ENCODE measurements around the gene NRP1. TPM values are rescaled to one million over a fixed set of nuclear protein-coding genes. Genes with fewer than 3 reads are reported as not detected.
"Not testable (repeated sequence)": the region's sequence is repeated elsewhere in the genome, so short reads cannot be mapped to it uniquely, and the experiment has no call there.

The NRP1 gene
- total RNA-seq, 1 donor from 2014 or later, result 178 TPM

- DNase-seq, result no peak
Observed at GRCh38 chr10:33315891-33316290, 18.6 kb downstream of the NRP1 start.

- peak; percentile 76 for DNase-seq
Observed at GRCh38 chr10:33314811-33315561, 19.5 kb downstream of the NRP1 start.

- no peak for DNase-seq
Observed at GRCh38 chr10:33311640-33312039, 22.8 kb downstream of the NRP1 start.

GRCh38 chr10:33310853-33311252 is 23.6 kb downstream of the NRP1 start:
- DNase-seq, result no peak

- peak; percentile 50 for DNase-seq
Observed at GRCh38 chr10:33309406-33309805, 25.1 kb downstream of the NRP1 start.

- DNase-seq, result no peak
Observed at GRCh38 chr10:33307835-33308234, 26.6 kb downstream of the NRP1 start.

GRCh38 chr10:33306701-33307519 is 27.6 kb downstream of the NRP1 start:
- peak; percentile 65 for DNase-seq

- peak; percentile 41 for DNase-seq
Observed at GRCh38 chr10:33306126-33306525, 28.3 kb downstream of the NRP1 start.

GRCh38 chr10:33304423-33305225 is 29.8 kb downstream of the NRP1 start:
- no peak for DNase-seq

- no peak for DNase-seq
Observed at GRCh38 chr10:33303988-33304387, 30.5 kb downstream of the NRP1 start.

- peak; percentile 74 for DNase-seq
Observed at GRCh38 chr10:33302208-33302829, 32.1 kb downstream of the NRP1 start.

- no peak for DNase-seq
Observed at GRCh38 chr10:33301097-33301789, 33.2 kb downstream of the NRP1 start.

- not testable (repeated sequence) for DNase-seq
Observed at GRCh38 chr10:33300544-33300943, 33.9 kb downstream of the NRP1 start.

GRCh38 chr10:33298893-33299292 is 35.6 kb downstream of the NRP1 start:
- no peak for DNase-seq

- no peak for DNase-seq
Observed at GRCh38 chr10:33298110-33298509, 36.4 kb downstream of the NRP1 start.

- no peak for DNase-seq
Observed at GRCh38 chr10:33295851-33296250, 38.6 kb downstream of the NRP1 start.

GRCh38 chr10:33293531-33294170 is 40.8 kb downstream of the NRP1 start:
- no peak for DNase-seq

- no peak for DNase-seq
Observed at GRCh38 chr10:33293076-33293475, 41.4 kb downstream of the NRP1 start.

- DNase-seq, result no peak
Observed at GRCh38 chr10:33291053-33291592, 43.3 kb downstream of the NRP1 start.

- DNase-seq, result no peak
Observed at GRCh38 chr10:33290321-33291052, 44.0 kb downstream of the NRP1 start.

All from dermis blood vessel endothelial cell (primary cell).